HG03521 (cell line): ENCODE results near the gene RTBDN.
"Not testable (repeated sequence)": the region's sequence is repeated elsewhere in the genome, so short reads cannot be mapped to it uniquely, and the experiment has no call there.

ENCODE experiments used
- ATAC-seq: cut with Tn5 transposase; IDR thresholded peaks from one replicate; pipeline ENCODE4 v1.9.1; 2021; ENCODE audit warnings: mild to moderate bottlenecking, moderate library complexity; ENCODE audit not compliant: unreplicated experiment

Gene RTBDN

GRCh38 chr19:12825254-12826131, 8.9 kb downstream of the RTBDN start:
- no peak for ATAC-seq

- ATAC-seq: no peak
These were observed 12.6 kb downstream of the RTBDN start for GRCh38 chr19:12821761-12822160.

DNA sequence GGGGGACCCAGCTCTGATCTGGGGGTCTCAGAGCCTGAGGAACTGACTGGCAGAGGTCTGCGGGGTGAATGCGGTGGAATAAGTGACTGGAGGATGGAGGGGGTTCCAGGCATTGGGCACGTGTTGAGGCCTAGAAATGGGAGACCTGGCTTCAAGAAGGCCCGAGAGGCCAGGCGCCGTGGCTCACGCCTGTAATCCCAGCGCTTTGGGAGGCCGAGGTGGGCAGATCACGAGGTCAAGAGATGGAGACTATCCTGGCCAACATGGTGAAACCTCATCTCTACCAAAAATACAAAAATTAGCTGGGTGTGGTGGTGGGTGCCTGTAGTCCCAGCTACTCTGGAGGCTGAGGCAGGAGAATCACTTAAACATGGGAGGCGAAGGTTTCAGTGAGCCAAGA, 16.6 kb downstream of the RTBDN start:
- ATAC-seq: not testable (repeated sequence)

DNA sequence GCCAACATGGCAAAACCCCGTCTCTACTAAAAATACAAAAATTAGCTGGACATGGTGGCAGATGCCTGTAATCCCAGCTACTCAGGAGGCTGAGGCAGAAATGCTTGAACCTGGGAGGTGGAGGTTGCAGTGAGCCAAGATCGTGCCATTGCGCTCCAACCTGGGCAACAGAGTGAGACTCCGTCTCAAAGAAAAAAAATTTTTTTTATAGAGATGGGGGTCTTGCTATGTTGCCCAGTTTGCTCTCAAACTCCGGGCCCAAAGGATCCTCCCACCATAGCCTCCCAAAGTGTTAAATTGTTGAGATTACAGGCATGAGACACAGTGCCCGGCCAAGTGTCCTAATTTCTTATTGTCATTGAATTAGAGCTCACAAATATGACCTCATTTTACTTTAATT, 17.2 kb downstream of the RTBDN start:
- not testable (repeated sequence) for ATAC-seq

- ATAC-seq: no peak
These were observed 19.3 kb downstream of the RTBDN start for GRCh38 chr19:12815088-12815487.

GRCh38 chr19:12806242-12807081, 27.9 kb downstream of the RTBDN start, which contains the start of gene RNASEH2A:
TSS of gene RNASEH2A (plus strand) at chr19:12806584. CDS start at chr19:12806674, 90 bp downstream.
- ATAC-seq: peak; percentile 78

DNA sequence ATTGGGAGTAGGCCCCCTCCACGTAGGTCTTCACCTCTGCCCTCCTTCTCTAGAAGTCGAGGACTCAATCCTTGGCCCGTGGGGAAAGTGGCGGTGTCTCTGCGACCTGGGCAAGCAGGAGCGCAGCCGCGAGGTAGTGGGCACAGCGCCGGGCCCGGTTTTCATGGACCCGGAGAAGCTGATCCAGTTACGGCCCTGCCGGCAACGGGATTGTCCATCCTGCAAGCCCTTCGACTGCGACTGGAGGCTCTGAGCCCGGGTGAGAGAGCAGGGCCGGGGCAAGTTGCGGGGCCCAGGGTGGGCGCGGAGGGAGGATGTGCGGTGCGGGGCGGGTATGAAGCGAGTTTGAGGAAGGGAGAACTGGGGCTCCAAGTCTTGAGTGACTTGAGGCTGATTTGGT, 30.3 kb downstream of the RTBDN start:
- no peak for ATAC-seq

GRCh38 chr19:12802267-12803106, 31.9 kb downstream of the RTBDN start:
- ATAC-seq: no peak

GRCh38 chr19:12801466-12802266, 32.7 kb downstream of the RTBDN start, which contains the start of the genes PRDX2 and THSD8:
TSS of gene PRDX2 (minus strand) at chr19:12801800. CDS start at chr19:12801261, 539 bp downstream.
TSS of gene THSD8 (plus strand) at chr19:12802069. CDS start at chr19:12802072, 3 bp downstream.
- no peak for ATAC-seq

GRCh38 chr19:12800923-12801465, 33.4 kb downstream of the RTBDN start:
- ATAC-seq: no peak

DNA sequence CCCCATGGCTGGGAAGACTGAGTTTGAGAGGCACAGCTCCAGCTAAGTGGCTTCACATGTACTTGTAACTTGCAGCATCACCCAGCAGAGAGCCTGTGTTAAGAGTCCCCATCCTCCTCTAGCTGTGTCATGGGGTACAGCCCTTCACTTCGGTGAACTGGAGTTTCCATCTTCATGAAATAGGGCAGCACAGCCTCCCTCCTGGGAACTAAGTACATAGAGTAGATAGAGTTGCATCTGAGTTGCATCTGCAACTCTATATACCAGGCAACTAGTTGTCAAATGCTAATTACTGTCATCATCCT, 34.0 kb downstream of the RTBDN start:
- ATAC-seq: no peak

GRCh38 chr19:12799742-12800465, 34.5 kb downstream of the RTBDN start:
- no peak for ATAC-seq

DNA sequence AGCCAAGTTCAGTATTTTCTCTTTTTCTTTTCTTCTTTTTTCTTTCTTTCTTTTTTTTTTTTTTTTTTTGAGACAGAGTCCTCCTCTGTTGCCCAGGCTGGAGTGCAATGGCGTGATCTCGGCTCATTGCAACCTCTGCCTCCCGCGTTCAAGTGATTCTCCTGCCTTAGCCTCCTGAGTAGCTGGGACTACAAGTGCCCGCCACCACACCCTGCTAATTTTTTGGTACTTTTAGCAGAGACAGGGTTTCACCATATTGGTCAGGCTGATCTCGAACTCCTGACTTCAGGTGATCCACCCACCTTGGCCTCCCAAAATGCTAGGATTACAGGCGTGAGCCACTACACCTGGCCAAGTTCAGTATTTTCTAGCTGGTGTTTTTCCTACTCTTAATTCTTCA, 36.8 kb downstream of the RTBDN start:
- ATAC-seq: not testable (repeated sequence)

DNA sequence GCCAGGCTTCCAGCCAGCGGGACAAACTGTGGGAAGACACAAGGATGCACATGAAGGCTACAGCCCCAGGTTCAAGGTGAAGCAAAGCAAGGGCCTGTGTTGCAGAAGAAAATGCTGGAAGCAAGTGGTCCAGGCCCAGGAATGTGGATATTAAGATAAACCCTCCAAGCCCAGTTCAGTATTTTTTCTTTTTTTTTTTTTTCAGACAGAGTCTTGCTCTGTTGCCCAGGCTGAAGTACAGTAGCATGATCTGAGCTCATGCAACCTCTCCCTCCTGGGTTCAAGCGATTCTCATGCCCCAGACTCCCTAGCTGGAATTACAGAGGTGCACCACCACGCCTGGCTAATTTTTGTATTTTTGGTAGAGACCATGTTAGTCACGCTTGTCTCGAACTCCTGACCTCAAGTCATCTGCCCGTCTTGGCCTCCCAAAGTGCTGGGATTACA, 37.2 kb downstream of the RTBDN start:
- ATAC-seq: no peak

- no peak for ATAC-seq
These were observed 38.0 kb downstream of the RTBDN start for GRCh38 chr19:12796146-12797071.

- no peak for ATAC-seq
These were observed 39.4 kb downstream of the RTBDN start for GRCh38 chr19:12794971-12795381.

- ATAC-seq: no peak
These were observed 40.0 kb downstream of the RTBDN start for GRCh38 chr19:12794196-12794941.
